Muscle of arm (tissue), 12 donors: ENCODE data around the gene INPP5A. TPM values are rescaled to one million over a fixed set of nuclear protein-coding genes. Genes with fewer than 3 reads are reported as not detected.

ENCODE experiments used
- DNase-seq: peaks from one replicate; pipeline ENCODE4 v3.0.0-alpha.2; 2013
- polyA plus RNA-seq, 12 donors: library from polyadenylated mRNA; unstranded; fragments of 120-200 nt; gene quantifications; one replicate each; pipeline ENCODE4 v1.2.1, GENCODE V29; 2013; ENCODE audit not compliant: insufficient read length in 12 of 12

INPP5A gene
- polyA plus RNA-seq, 12 donors: 22.2 to 59.4 (median 43.8) TPM; not detected in 1

DNA sequence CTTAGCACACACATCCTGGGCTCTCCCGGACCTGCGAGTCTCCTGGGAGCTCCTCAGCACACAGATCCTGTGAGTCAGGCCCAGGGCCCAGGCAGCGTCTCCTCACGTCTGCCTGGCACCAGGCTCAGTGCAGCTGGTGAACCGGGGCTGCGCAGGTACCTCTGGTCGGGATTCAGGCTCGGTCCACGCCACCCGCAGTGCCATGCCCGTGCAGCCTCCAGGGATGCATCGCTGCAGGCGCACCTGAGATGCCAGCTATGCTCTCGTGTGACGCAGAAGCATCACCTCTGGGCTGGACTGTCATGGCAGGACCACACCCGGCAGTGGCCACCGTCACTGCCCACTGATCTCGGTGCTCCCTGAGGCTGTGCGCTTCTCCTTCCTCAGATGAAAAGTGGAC lies 196.3 kb downstream of the INPP5A start:
- DNase-seq: no peak

DNA sequence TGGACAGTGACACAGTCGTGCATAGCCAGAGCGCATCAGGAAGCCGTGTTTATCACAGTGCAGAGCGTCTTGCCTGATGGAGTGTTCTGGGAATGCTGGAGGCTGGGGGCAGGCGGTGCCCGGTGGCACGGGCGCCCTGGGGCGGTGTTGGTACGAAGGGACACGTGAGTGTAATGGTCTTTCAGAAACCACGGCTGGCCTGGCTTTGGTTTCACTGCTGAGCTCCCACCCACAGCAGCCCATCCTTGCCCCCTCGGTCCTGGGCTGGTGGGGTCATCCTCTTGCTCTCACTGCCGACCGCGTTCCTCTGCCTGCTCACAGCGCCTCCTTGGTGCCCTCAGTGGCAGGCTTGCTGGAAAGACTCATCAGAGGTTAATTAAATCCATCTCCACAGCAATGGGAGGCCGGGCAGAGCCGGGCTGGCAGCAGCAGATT lies 197.8 kb downstream of the INPP5A start:
- DNase-seq: no peak

DNA sequence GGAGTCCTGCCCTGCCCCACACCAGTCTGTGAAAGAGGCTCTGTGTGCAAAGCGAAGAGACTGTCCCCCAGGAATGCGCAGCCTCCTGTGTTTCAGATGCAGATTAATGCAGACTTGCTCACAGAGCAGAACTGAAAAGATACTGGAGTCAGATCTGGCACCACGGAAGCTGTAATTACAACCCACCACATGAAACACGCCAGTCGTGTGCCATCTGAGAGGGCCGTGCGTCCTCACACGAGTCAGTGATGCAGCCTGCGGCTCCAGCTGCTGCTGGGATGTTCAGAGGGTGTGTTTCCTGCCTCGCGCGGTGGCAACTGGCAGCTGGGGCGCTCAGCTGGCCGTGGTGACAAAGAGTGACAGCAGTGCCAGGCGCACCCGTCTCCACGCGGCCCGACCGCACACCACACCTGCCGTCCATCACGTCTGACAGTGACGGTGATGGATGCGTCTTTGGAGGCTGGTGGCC lies 198.4 kb downstream of the INPP5A start:
- no peak for DNase-seq

DNA sequence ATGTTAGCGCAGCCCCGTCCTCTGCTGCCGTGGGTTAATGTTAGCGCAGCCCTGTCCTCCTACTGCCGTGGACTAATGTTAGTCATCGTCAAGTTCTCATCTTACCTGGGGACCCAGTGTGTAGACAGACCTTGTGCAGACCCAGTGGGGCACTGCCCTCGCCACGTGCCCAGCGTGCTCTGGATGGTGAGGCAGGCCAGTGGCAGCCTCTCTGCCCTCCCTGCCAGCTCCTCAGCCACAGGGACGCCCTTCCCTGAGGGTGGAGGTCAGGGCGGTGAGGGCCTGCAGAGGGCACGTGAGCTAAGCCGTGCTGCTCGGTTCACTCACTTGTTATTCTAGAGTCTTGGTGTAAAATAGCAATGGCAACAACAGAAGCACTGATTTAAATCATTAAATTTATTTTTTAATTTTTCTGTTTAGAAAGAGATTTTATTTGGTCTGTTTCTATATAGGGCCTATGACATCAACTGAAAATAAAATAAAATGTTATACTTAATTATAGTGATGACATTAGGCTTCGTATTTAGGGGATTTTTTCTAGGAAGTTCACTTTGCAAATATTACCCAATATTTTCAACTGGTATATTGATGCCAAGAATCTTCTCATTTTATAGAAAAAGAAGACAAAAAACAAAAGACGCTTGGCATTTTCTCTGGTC lies 199.9 kb downstream of the INPP5A start:
- no peak for DNase-seq

DNA sequence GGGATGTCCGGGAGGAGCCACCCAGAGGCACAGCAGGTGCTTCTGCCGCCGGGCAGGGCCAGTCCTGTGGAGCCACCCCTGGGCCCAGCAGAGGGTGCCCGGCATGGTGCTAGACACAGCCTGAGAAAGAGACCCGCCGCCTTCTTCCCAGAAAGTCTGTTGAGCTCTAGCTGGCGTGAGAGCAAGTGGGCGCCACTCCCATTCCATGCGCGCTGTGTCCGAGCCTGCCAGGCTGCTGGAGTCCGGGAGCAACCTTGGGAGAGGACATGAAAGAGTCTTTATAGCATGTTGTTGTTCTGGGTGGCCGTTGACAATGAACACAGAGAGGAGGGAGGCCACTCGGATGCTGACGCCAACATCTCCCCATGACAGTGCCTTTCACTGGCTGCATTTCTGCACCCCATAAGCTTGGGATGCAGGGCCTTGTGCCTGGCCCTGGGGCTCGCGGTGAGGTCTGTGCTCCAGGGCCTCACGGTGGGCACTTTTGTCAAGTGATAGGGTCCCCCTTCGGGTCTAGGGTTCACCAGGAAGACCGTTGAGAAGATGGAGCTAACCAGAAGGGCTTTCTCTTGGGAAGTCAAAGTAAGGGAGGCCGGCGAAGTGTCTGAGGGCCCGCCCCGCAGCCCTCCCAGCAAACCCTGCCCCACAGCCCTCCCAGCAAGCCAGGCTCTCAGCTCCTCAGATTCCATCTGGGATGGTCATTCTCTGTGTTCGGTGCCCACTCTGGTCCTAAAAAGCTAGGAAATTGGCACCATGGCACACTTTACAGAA lies 201.1 kb downstream of the INPP5A start:
- DNase-seq: no peak

DNA sequence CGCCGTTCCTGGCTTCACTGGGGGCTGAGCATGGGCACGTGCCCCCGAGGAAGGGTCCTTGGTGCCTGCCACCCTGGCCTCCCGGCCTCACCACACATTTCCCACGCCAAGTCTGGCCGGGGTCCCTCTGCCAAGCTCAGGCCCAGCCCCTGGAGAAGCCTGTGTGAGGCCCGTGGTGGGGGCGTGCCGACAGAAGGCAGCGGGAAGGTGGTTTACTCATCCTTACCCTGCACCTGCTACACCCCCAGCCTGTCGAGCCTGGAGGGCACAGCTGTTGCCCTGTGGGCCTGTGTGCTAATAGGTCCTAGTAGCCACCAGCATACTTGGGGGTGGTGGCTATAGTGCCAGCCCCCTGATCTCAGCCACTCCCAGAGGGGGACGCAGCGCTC lies 201.6 kb downstream of the INPP5A start:
- no peak for DNase-seq

DNA sequence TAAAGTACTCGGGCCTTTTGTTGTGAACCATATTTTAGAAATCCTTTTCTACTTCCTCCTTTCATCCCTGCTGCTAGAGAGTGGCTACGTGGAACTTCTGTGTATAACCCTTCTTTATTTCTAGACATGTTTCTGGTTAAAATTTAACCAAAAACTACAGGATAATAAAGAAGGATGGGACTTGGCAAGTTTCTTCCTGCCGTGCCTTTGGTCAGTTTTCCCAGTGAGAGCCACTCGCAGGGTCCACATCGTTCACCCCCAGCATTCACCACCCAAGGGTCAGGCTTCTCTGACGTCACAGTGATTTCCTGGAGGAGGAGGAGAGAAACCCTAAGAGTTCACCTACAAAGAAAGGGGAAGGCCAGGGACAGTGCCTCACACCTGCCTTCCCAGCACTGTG lies 203.0 kb downstream of the INPP5A start:
- no peak for DNase-seq

DNA sequence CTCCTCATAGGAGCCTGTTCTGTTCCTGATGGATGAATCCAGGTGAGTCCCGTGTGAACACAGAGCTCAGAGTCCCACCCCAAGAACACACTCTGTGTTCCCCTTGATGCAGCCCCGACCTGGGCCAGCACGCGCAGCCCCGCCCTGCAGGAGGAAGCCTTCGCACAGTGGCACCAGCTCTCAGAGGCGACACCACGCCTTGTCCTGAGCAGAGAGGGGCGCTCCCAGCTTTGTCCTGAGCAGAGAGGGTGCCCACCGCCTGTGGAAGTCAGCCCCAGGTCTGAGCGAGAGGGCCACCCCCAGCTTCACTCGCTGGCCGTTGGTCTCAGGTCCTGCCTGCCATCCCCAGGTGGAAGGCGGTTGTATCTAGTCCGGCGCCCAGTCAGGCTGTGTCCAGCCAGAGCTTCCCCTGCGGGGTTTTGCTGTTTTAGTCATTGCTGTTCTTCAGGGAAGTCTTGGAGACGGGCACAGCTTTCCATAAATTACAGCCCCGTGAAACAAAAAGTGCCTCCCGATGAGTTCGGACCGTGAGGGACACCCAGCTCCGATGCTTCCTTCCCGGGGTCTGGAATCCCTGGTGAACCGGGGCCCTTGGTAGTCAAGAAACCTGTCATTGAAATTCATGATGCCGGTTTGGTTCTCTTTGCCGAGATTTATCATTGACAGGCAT lies 204.7 kb downstream of the INPP5A start:
- DNase-seq: no peak

DNA sequence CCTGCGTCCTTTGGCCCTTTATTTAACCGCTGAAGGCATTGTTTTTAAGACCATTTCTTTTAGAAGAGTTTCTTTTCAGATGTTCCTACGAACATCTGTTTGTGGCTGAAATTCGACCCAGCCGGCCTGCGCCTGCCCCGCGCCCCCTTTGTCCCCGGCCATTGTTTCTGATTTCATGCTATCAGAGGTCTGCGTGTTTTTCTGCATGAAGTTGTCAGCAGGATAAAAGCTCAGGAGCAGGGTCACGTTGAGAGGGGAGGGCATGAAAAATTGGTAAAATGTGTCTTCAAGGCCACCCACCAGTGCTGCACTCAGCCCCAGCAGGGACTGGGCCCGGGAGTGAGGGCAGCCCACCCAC lies 205.2 kb downstream of the INPP5A start:
- DNase-seq: no peak

DNA sequence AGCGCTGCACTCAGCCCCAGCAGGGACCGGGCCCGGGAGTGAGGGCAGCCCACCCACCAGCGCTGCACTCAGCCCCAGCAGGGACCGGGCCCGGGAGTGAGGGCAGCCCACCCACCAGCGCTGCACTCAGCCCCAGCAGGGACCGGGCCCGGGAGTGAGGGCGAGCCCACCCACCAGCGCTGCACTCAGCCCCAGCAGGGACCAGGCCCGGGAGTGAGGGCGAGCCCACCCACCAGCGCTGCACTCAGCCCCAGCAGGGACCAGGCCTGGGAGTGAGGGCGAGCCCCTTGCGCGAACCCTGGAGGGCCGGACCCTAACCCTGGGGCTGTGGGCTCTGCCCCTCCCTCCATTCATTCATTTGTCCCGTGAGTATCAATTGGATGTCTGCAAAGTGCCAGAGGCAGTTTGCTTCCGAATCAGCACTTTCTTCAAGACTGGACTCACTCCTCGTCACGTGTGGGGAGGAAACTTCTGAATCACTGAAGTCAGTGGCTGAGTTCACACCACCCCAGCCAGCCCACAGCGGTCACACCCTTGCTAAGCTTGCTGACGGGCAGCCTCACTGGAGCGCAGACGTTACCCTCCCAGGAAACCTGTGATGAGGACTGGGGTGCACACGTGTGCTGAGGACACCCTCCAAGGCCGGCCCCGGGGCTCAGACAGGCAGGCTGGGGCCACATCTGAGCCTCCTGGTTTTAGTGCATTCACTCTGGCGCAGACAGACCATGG lies 205.8 kb downstream of the INPP5A start:
- peak; percentile 9 for DNase-seq

DNA sequence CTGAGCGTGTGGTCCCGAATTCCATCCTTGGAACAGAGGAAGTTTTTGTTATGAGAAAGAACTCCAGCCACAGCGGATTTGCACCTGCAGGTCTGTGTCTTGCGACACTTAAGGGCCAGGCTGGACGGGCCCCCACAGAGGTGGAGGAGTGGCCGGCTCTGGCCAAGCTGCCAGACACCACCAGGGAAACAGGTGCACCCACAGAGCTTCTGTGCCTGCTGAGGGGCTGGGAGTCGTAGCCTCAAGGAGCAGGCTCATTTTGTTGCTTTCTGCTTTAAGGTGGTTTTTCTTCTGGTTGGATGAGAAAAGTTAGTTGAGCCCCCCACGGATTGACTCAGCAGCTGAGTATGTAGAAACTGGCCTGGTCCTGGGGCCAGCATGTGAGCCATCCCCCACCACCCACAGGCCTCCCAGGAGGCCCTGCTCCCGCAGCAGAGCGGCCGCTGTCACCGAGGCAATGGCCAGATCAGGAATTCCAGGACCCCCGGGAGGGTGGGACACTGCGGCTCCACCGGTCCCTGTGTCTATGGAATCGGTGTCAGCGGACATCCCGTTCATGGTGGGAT lies 206.4 kb downstream of the INPP5A start:
- DNase-seq: no peak

DNA sequence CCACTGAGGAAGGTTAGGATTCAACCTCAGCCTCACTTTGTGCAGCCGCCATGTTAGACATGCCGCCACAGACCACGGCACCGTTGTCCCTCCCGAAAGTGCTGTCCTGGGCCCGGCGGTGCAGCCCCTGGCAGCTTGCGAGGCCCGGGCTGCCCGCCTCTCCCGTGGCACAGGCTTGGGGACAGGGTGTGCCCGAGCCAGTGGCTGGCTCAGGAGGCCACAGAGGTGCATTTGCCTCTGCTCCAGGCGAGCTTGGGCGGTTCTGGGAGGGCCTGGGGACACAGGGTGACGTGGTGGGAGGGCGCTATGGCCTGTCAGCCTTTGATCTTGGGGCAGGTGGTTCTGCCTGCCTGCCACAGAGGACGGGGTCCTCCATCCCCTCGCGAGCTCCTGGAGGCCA lies 207.3 kb downstream of the INPP5A start:
- DNase-seq: no peak

DNA sequence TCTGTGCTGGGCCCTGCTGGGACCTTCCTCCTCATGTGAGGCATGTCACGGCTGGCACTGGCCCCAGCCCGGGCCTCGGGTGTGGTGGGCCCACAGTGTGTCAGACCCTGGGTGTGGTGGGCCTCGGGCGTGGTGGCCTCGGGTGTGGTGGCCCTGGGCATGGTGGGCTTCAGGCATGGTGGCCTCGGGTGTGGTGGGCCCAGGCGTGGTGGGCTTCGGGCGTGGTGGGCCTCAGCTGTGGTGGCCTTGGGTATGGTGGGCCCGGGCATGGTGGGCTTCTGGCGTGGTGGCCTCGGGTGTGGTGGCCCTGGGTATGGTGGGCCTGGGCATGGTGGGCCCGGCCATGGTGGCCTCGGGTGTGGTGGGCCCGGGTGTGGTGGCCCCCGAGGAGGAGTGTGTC lies 207.9 kb downstream of the INPP5A start:
- no peak for DNase-seq

DNA sequence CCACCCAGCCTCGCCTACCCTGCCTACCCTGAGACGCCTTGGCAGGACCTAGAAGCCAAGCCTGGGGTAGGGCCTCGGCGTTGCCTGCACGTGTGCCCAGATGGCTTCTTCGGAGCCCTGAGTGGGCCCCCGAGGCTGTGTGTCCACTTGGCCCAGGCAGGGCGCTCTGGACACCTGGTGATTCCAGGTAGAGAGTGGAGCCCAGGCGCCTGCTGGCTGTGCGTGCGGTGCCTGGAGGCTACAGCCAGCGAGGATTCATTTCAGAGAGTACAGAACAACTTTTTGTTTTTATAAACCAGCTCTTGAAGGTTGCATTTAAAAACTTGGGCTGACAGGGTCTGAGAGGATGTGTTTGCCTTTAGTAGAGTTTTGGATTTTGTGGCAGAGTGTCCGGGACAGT lies 208.4 kb downstream of the INPP5A start:
- DNase-seq: no peak

DNA sequence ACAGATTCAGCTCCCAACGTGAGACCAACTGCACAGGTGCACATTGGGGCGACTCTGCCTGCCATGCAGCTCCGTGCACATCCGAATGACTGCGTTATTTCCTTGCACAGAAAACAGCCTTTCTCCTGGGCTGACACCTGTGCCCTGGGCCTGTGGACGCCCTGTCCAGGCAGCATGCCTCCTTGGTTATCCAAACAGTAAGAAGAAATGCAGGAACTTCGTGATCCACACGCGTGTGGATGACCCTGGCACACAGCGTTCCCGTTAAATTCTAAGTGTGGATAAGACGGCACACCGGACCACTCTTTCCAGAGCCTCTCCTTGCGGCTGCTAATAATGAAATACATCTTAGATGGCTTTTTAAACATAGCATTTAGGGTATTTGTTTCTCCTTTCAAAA lies 208.8 kb downstream of the INPP5A start:
- DNase-seq: no peak

DNA sequence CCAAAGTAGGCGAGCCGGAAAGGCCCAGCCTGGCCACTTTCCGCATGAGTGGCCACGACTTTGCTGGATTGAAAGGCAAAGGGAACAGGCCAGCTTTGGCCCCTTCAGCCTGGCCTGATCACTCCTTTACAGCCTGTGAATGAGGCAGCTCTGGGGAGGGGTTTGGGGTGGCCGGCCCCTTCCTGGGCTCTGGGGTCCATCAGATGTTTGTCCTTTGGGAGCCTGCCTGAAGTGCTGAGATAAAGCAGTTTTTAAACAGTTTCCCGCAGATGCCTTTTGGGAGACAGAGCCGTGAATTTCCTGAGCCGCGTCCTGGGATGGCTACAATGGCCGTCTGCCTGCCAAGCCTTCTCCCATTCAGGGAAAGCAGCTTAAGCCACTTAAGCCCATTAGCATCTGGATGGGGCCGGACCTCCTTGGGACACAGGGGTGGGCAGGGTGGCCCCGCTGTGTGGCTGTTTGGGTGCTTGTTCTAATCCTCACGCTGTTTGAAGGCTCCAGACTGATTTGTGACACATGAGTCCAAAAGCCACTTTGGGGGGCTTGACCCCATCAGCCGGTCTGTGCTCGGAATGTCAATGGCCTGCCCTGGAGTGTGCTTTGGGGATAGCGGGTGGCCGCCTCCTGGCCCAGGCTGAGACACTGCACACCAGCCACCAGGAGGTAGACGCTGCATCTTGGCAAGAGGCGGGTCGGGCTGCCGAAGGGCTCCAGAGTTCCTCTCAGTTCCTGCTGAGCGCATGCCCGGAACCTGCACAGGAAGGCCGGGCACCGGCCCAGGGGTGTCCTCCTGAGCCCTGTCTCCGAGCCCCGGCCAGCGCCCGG lies 209.4 kb downstream of the INPP5A start:
- DNase-seq: no peak

DNA sequence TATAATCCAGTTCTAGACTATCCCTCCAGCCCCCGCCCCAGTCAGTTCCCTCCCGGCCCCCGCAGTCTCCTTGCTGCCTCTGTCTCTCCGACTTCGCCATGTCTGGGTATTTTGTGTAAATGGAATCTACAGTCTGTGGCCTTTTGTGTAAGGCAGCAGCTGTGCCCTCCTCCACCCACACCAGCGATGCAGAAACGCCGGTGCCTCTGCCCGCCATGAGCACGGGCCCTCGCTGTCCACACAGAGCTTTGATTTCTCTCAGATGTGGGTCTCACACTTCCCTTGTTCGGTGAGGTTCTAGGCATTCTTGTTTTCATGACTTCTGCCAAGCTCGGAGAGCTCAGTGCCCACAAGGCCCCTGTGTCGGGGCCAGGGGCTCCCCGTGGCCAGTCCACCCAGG lies 210.5 kb downstream of the INPP5A start:
- no peak for DNase-seq

DNA sequence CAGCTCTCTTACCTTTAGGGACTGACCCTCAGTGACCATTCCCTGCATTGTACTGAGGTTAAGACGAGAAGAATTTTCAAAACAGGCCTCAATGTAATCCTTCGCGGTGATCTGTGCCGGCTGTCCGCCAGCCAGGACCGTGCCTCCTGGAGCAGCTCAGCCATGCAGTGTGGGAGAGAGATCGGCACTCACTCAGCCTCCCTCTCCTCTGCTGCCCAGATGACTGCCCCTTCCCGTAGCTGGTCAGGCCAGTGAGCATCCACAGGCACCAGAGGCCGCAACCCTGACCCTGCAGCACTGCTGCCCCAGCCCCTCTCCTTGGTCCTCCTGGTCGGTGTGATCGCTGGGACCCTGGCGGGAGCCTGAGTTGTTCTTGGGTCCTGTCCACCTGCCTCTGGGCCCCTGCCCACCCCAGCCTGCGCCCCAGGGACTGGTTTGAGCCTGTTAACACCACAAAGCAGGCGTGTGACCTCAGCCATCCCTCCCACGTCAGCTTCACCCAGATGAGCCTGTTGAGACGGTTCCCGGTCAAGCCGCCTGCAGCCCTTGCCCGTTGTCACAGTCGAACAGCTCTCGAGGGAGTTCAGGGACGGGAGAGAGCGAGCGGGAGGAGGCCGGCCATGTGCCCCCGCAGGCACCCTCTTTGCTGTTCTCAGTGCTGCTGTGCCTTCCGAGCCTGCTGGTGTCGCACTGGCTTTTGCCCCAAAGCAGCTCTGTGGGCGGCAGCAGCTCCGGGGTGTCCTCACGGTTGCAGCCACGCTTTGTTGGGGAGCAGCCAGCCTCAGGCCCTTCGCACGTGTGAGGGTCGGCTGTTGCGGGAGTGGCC lies 211.2 kb downstream of the INPP5A start:
- DNase-seq: no peak

DNA sequence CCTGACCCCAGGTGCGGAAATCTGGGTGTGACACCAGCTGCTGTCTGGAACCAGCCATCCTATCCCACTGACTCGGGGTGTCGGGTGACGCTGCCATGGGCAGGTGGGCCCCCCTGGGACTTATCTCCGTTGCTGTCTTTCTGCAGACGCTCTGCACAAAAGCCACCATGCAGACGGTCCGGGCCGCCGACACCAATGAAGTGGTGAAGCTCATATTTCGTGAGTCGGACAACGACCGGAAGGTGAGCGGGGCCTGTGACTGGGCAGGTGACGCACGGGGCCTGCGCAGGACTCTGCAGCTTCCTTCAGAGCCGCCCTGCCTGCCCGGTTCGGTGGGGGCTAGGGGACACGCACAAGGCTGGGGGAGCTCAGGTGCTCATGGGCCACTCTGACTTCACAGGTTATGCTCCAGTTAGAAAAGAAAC lies 211.8 kb downstream of the INPP5A start:
- no peak for DNase-seq

DNA sequence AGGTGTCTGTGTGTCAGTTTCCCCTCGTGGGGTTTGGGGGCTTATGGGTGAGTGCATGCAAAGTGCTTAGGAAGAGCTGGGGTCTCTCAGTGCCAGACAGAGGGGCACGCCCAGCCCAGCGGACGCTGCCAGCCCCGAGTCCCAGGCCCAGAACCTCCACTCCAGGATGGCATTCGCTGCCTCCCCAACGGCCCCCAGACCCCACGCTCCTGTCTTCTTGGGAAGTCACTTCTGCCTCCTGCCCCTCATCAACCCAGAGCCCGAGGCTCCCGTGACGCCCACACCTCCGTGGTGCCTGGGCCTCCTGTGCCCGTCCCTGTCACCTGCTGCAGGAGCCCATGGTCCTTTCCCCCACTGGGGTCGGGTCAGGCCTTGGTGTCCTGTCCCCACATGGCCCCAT lies 213.3 kb downstream of the INPP5A start:
- no peak for DNase-seq
